ENCODE measurements around the gene CPT1B. TPM values are rescaled to one million over a fixed set of nuclear protein-coding genes. Genes with fewer than 3 reads are reported as not detected.
A peak's percentile ranks its signal among the peaks of the same experiment; 100 is the strongest.

Gene CPT1B
- total RNA-seq, 4 donors from 2014 or later = 3.5 to 17.6 (median 8.2) TPM

DNA sequence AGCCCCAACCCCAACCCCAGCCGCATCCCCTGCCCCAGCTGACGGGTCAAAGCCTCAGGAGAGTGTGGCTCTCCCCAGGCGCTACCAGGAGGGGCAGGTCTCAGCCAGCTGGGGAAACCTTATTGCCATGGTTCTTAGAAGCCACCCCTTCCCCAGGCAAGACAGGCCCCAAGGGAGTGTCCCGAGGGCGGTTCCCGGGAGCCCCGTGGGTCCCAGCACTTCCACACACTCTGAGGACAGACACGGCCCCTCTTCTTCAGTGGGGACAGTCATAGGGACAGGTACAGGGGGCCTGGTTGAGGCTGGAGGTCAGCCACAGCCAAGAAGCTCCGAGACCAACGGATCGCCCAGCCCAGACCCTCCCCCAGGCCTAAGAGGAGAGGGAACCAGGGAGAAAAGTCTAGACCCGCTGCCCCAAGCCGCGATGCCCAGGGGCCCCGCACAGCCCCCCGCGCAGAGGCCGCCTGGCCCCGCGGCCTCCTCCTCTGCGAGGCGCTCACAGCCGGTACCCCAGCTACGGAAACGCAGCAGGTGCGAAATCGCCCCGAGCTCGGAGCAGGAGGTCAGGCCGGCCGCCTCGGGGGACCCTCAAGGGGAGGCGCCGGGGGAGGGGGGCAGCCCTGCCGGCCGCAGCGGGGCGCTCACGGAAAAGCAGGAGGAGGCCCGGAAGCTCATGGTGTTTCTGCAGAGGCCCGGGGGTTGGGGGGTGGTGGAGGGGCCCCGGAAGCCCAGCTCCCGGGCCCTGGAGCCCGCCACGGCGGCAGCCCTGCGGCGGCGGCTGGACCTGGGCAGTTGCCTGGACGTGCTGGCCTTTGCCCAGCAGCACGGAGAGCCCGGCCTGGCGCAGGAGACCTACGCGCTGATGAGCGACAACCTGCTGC lies 29.9 kb downstream of the CPT1B start:
- DNase-seq = no peak
- peaks cover 18 to 60% (median 28%) of the 10 kb centered on the region in 3 donors for H3K4me1 ChIP-seq
- no peak for TF ChIP-seq CTCF (IDR thresholded peaks at IDR 0.05)
- TF ChIP-seq POLR2A (IDR thresholded peaks at IDR 0.05) = peak in 1 of 4 donors; percentile 23
- intact Hi-C loops (cut with DNase I) = no loop called here
- no peaks in the 10 kb centered on the region for H3K9me3 ChIP-seq
- peak overlapping the region in 3 of 4 donors; percentile 18 to 50 (median 49) for H3K27ac ChIP-seq
- WGBS, 2 donors = 93% methylated on average over 6 of the region's 56 CpGs; no CpG with 5 or more reads in 1 of the 2 donors
- peak overlapping the region; percentile 5 to 59 (median 30) for H3K4me3 ChIP-seq
- H3K36me3 ChIP-seq = no peaks in the 10 kb centered on the region
- peaks cover 0 to 69% (median 0%) of the 10 kb centered on the region in 4 donors for H3K27me3 ChIP-seq

DNA sequence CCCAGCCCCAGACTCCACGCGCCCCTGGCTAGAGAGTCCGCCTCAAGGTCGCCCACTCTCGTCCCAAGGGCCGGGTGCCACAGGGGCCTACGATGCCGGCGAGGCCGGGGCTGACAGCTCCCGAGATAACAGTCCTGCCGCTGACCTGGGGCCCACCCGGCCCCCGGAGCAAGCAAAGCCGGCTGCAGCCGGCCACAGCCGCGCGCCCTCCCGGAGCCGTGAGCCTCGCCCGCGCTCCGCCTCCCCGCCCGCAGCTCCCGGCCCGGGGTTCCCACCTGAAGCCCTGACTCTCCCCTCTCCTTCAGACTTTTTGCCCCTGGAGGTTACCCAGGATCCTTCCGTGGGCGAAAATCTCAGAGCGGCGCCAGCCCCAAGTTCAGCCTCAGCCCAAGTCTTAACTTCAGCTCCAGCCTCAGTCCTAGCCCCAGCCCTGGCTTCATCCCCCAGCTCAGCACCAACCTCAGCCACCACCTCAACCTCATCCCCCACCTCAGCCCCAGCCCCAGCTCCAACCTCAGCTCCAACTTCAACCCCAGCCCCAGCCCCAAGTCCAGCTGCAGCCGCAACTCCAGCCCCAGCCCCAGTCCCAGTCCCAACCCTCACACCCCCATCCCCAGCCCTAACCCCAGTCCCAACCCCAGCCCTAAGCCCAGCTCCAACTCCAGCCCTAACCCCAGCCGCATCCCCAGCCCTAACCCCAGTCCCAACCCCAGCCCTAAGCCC lies 30.8 kb downstream of the CPT1B start:
- Histone ChIP-seq H3K36me3 (no peaks in the 10 kb centered on the region), H3K9me3 (no peaks in the 10 kb centered on the region), H3K4me3 (no peak overlapping the region), H3K27me3 (peaks cover 0 to 69% (median 0%) of the 10 kb centered on the region in 4 donors), H3K4me1 (peaks cover 18 to 68% (median 37%) of the 10 kb centered on the region in 3 donors), H3K27ac (no peak overlapping the region)
- 31 to 67% methylated on average over 5 to 12 of the region's 35 CpGs for WGBS, 2 donors
- DNase-seq = no peak
- intact Hi-C loops (cut with DNase I) = no loop called here
- TF ChIP-seq CTCF (IDR thresholded peaks at IDR 0.05) = no peak
- TF ChIP-seq POLR2A (IDR thresholded peaks at IDR 0.05) = no peak

GRCh38 chr22:50546326-50547262 lies 31.6 kb downstream of the CPT1B start:
- H3K4me3 ChIP-seq = no peak overlapping the region
- no peak for DNase-seq
- WGBS, 2 donors = 61% methylated on average over 10 of the region's 78 CpGs; no CpG with 5 or more reads in 1 of the 2 donors
- no peak for TF ChIP-seq POLR2A (IDR thresholded peaks at IDR 0.05)
- TF ChIP-seq CTCF (IDR thresholded peaks at IDR 0.05) = no peak
- H3K9me3 ChIP-seq = no peaks in the 10 kb centered on the region
- no peak overlapping the region for H3K27ac ChIP-seq
- H3K4me1 ChIP-seq = peaks cover 18 to 76% (median 42%) of the 10 kb centered on the region in 3 donors
- no peaks in the 10 kb centered on the region for H3K36me3 ChIP-seq
- H3K27me3 ChIP-seq = peaks cover 0 to 67% (median 0%) of the 10 kb centered on the region in 4 donors
- intact Hi-C loops (cut with DNase I) = no loop called here

- intact Hi-C loops (cut with DNase I) = no loop called here
- Histone ChIP-seq H3K36me3 (no peaks in the 10 kb centered on the region), H3K4me3 (peak within 1 kb of the TSS in 1 of 4 donors; percentile 56), H3K4me1 (peaks cover 18 to 85% (median 49%) of the 10 kb centered on the region in 3 donors), H3K27me3 (peaks cover 0 to 59% (median 0%) of the 10 kb centered on the region in 4 donors), H3K9me3 (no peaks in the 10 kb centered on the region), H3K27ac (peak within 1 kb of the TSS; percentile 70 to 94 (median 80))
- no peak for DNase-seq
- TF ChIP-seq POLR2A (IDR thresholded peaks at IDR 0.05) (no peak), CTCF (IDR thresholded peaks at IDR 0.05) (peak in 2 of 6 experiments; percentile 16 to 26)
- 41 to 59% methylated on average over 5 of the region's 10 CpGs for WGBS, 2 donors
Measured at GRCh38 chr22:50545522-50546325, 32.5 kb downstream of the CPT1B start, which contains the start of gene KLHDC7B. Gene KLHDC7B, plus strand, starts transcription at chr22:50545899. Its CDS starts 345 bp downstream, at chr22:50546244.

All from esophagus squamous epithelium (tissue), 5 donors.